GM18858 (cell line): ENCODE measurements around the gene B3GNT3.

Source experiments
- ATAC-seq: cut with Tn5 transposase; IDR thresholded peaks from one replicate; pipeline ENCODE4 v1.9.1; 2021; ENCODE audit not compliant: unreplicated experiment

The B3GNT3 gene

DNA sequence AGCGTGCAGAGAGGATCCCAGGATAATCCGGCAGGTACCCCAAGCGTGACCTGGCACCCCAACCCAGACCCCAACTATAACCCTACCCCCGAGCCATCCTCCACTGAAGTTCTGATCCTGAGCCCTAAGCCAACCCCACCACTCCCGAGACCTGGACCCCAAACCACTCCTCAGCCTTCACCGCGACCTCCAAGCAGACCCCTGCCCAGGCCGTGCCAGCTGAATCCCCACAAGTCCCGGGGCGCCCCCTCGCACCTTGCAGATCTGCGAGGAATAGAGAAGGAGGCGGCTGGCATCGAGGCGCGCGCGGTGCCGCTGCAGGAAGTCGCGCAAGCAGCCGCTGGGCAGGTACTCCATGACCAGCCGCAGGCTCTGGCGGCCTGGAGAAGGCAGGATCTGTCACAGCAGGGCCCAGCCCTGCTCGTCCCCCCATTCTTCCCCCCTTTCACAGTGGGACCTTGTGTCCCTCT lies 36.5 kb downstream of the B3GNT3 start:
- ATAC-seq: no peak

DNA sequence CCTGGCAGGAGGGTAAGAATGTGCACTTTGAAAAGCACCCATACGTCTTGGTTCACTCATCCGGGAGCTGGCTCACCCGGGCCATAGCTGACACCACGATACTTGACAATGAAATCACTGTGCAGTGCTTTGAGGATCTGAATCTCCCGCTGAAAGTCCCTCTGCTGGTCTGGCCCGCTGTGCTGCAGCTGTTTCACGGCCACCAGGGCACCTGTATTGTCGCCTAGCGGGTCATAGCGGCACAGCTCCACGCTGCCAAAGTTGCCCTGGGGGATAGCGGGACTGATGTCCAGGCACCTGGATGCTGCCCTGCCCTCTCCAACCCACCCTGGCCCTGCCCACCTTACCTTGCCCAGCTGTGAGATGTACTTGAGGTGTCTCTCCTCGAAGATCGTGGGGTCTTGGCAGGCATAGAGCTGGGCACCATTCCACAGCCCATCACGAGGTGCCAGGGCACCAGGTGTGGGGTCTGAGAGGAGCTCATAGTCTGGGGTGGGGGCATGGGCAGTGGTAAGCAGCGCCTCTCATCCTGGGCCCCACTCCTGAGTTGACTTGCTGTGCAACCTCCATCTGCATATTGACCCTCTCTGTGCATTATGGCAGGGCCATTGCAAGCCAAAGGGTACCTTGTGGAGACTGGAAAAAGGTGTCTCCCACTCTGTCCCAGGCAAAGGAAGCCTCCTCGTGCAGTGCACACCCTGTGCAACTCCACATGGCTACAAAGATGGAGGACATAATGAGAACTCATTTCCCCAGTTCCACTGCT lies 37.7 kb downstream of the B3GNT3 start:
- no peak for ATAC-seq

DNA sequence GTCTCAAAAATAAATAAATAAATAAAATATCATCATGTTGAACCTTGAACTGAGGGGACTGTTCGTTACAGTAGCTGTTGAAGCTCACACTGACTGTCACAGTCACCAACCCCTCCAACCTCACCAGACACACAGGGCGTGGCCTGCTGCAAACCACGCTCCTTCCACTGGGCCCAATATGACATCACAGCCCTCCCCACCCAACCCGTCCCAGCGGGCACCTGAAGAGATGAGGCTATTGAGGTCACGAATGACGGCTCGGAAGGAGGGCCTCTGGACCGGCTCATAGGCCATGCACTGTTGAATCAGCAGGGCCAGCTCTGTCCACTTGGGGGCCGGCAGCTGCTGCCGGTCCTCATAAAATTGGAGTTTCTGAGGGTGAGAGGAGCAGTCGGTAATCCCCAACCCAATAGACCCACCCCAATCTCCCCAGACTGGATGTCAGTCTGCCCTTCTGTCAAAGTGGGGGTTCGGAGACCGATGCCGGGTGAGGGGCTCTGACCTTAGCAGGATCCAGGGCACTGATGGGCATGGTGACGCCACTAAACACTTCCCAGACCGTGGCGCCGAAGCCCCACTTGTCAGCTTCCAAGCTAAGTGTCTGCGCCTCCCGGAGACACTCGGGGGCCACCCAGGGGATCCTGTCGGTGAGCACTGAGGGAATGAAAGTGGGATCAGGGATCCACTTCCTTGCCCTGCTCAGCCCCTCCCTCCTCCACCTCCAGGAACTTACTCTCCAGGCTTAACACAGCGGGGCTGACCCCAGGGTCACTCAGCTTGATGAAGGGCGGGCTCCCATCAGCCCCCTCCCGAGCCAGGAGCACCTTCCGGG lies 39.6 kb downstream of the B3GNT3 start:
- ATAC-seq: no peak

DNA sequence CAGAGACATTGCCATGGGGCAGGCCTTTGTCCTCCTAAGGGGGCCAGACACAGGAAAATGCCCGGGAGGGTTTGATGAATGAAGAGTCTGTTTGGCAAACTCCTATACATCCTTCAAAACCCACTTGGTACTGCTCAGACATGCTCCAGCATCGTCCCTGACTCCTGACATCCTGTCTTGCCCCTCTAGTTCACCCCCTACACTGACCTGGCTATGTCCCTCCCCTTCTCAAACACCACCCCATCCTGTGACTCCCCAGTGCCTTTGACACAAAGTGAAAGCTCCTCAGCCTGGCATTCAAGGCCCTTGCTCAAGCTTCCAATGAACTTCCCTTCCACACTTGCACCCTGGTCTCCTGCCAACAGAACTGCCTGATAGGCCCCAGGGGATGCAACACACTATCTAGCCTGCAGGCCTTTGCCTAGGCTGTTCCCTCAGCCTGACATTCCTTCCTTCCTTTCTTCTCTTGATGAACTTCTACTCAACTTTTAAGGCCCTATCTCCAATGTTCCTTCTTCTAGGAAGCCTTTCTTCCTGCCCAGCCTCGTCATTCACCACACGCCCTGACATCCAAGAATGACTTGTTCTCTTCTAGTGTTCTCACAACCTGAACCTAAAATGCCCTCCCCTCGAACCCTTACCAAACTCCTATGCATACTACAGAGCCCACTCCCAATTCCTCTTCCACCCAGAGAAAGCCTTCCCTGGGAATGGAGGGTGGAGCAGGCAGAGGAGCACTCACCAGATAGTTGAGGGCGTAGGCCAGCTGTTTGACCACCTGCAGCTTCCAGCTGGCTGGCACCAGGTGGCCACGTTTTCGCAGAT lies 40.5 kb downstream of the B3GNT3 start:
- ATAC-seq: no peak

DNA sequence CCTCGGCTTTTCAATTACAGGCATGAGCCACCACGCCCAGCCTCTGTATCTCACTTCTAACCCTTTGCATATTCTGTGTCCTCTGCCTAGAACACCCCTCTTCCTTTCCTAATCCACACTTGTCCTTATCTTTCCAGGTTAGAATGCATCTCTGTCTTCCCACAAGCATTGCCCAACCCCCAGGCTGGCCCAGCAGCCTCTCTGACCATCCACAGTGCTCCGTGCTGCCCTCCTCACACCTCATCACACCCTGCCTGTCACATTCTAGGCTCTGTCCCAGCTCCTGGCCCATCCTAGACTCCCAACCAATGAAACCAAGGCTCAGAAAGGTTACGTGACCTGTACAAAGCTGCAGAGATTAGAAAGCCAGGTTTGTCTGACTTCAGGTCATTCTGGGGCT lies 41.6 kb downstream of the B3GNT3 start:
- no peak for ATAC-seq

DNA sequence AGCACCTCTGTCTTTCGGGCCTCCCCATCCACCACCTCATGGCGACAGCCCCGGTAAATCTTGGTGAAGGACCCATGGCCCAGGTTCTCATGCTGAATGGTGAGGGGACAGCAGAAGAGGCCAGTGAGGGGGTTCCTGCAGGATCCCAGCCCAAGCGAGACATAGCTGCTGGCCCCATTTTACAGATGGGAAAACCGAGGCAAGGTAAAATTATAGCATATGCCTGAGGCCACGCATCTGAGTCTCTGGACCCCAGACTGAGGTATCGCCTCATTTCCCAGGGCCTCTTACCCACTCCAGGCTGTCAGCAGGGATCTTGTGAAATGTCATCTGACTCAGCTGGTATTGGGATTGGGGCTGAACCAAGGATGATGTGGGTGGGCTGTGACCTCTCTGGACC lies 43.0 kb downstream of the B3GNT3 start:
- no peak for ATAC-seq

DNA sequence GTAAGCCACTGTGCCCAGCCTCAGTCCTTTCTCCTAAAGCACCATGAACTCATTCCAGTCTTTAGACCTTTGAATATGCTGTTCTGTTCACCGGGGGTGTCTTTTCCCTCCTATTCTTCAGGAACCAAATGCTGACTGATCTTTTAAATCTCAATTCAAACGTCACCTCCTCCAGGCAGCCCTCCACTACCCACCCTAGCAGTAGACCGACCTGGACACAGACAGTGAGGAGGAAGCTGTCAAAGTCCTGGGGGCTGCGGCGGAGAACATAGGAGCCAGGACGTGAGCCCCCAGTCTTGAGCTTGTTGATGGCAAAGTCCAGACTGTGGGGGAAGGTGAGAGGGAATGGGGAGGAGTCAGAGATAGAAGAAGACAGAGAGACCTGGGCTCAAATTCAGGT lies 45.1 kb downstream of the B3GNT3 start:
- no peak for ATAC-seq

DNA sequence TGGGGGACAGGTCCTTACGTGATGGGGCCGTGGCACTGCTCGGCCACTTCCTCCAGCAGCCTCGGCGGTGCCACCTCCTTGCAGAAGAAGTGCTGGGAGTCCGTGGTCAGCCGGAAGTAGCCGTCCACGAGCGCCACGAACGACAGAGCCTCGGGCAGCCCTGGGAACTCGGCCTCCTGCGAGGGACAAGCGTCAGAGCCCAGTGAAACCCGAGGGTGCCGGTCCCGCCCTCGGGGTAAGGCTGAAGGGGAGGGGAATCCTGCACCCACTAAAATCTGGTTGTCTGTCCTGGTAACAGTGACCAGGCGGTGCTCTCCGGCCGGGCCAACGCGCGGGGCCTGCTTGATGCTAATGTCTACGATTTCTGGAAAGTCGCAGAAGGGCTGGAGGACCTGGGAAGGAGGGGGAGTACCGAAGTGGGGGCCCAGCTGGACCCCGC lies 46.5 kb downstream of the B3GNT3 start:
- ATAC-seq: no peak

DNA sequence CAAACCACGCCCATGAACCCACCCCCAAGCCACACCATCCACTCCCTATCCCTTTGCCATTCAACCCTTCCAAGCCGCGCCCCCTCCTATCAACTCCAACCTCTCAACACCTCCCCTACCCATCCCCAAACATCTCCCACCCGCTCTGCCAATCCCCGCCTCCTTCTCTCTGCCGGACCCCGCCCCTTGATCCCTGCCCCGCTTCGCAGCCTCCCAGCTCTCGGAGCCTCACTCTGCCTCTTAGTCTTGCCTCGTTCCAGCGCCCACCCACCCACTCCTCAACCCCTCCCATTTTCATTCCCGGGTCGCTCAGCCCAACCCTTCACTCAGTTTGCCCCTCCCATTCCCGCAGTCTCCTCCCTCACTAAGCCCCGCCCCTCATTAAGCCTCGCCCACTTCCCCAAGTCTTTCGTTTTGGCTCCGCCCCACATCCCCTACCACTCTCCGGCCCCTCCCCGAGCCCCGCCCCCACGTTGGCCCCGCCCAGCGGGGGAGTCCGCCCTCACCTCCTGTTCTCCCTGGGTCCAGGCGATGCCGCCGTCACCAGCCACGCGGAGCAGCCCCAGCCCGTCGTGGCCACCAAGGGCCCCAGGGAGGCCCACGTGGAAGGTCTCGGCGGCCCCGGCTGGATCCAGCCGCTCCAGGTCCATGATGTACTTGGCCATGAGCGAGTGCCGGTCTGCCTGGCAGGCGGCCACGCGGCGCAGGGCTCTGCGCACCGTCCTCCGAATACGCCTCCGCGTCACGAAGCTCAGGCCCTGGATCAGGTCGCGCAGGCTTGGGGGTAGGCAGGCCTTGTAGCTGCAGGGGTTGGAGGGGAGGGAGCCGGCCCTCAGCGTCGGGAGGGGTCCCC lies 47.1 kb downstream of the B3GNT3 start:
- ATAC-seq: no peak

DNA sequence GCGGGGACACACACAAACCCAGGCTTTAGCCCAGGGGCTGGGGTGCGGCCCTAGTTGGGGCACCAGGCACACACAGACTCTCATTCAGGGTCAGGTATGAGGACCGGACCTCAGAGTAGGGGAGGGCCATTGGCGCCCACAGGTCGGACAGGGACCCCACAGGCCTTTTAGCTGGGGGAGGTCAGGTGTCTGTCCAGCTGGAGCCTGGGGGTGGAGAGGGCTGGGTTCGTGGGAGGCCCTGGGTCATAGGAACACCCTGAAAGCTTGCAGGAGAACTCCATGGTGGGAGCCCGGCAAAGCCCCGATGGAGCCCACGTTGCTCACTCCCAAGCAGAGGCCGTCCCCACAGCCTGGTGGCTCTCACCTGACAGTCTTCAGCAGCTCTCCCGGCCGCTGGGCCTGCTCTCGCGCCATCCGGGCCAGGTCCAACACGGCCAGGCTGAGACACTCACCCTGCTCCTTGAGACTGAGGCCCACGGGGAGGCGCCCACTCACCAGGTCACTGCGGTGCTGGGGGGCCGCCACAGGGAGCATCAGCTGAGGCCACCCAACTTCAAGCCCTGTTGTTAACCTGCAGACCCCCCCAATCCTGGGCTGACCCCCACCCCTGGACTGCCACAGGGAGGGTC lies 47.8 kb downstream of the B3GNT3 start:
- ATAC-seq: no peak

DNA sequence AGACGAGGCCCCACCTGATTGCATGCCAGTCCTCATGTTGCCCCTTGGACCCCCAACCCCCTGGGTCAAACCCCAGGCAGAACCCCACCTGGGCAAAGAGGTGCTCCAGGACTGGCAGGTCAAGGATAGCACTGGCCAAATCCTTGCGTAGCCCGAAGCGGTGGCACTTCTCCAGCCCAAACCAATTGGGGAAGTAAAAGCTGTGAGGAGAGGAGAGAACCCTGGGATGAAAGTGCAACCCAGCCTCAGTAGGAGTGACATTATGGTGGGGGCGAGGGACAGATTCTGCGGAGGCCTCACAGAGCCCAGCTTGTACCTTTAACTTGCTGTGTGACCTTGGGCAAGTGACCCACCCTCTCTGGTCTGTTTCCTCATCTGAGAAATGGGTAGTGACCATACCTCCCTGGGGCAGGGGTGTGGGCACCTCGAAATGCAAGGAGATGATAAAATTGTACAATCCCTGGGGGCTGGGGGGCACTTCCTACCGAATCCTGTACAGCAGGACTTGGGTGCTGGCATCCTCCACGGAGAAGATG lies 48.4 kb downstream of the B3GNT3 start:
- ATAC-seq: no peak

DNA sequence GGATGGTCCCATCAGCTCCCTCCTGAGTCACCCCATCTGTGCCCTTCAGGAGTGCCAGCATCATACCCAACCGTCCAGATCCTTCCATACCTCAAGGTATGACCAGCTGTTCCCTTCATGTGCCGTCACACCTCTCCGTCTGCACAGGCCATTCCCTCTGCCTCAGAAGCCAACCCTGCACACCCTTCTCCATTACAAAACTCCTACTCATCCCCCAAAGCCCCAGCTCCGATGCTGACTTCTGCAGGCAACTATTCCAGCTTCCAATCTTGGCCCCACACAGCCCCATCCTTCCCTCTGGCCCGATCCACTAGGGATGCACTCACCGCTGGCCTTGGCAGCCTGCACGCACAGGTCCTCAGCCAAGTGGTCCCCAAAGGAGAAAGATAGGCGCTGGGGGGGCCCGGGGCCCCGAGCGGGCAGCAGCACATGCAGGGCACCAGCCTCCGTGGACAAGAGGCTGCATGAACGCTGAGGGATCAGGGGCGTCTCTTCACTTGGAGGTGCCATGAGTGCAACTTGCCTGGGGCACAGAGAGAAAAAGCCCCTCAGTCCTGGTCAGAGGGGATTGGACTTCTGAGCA lies 49.1 kb downstream of the B3GNT3 start:
- ATAC-seq: no peak

DNA sequence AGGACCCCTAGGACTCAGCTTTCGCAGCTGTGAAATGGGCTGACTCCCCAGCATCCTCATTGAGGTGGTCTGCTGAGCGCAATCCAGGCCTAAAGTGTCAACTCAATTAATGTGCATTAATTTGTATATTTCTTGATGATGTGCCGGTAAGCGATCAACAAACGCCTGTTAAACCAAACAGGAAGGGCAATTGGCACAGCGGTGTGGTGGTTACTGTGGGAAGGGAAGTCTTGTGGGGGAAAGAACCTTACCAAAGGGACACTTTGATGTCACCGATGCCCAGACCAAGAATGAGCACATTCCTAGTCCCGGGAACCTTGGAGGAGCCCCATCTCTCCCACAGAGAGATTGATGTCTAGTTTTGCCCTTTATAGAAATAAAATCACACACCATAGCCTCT lies 51.2 kb downstream of the B3GNT3 start:
- no peak for ATAC-seq

DNA sequence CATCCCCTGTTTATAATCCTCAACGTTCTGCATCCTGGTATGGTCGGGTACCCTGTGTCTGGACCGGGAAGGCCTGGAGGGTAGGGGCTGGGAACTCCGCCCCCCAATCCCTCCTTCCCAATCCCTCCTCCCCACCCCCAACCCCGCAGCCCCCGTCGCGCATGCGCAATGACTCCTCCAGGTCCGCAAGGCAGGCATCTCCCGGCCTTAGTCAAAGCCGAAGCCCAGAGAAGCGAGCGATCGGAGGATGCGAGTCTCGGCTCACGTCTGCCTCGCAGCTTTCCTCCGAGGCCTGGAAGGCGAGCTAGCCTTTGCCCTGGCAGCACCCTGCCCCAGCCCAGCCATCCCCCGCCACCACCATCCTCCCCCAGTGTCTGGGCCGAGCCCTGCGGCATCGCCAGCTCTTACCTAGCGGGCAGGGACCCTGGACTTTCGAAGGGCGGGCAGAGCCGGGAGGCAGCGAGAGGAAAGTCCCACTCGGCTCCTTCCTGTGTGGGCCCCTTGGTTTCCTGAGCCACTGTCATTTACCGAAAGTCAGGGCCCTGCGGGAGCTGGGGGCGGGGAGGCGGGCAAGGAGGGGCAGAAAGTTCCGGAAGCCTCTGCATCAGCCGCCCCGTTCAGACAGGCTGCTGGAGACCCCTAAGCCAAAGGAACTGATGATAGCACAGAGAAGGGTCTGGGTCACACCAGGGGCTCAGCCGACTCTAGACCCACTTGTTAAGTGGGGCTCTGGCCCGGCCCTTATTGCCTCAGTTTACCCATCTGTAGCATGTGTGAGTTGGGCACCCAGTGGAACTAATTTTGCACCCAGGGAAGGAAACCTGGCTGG lies 52.8 kb downstream of the B3GNT3 start, which contains the start of gene JAK3:
TSS of gene JAK3 (minus strand) at position 445 of the 829 bp plus-strand sequence. CDS start 3,565 bp downstream, outside the sequence.
- no peak for ATAC-seq

DNA sequence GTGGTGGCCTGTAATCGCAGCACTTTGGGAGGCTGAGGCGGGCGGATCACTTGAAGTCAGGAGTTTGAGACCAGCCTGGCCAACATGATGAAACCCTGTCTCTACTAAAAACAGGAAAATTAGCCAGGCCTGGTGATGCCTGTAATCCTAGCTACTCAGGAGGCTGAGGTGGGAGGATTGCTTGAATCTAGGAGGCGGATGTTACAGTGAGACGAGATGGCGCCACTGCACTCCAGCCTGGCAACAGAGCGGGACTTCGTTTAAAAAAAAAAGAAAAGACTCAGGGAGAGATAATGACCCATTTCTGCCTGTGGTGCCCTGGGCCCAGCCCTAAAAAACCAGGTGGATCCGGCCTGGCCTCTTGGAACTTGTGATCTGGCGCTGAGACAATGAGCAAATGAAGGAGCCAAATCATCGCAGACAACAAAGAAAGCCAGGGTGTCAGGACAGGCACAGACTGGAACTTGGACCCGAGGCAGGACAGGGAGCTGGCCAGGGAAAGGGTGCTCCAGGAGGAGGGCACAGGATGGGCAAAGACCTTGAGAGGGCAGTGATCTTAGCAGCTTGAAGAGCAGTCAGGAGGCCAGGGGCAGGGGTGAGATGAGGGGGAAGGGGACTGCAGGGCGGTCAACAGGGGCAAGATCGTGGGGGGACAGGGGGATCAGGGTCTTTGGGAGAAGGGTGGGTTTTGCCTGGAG lies 53.8 kb downstream of the B3GNT3 start:
- ATAC-seq: no peak

DNA sequence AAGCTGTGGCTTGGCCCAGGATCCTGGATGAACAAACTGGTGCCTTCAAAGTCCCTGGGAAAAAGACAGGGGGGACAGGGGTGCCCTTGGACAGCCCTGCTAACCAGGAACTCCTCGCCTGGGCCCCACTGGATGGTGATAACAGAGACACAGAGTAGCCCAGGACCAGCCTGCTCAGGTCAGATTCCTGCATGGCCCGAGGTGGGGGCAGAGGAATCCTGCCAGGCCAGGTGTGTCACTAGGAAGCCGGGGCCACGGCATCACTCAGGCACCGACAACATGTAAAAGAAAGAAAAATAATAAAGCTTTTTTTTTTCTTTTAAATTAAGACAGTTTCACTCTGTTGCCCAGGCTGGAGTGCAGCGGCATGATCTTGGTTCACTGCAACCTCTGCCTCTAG lies 59.1 kb downstream of the B3GNT3 start:
- no peak for ATAC-seq

DNA sequence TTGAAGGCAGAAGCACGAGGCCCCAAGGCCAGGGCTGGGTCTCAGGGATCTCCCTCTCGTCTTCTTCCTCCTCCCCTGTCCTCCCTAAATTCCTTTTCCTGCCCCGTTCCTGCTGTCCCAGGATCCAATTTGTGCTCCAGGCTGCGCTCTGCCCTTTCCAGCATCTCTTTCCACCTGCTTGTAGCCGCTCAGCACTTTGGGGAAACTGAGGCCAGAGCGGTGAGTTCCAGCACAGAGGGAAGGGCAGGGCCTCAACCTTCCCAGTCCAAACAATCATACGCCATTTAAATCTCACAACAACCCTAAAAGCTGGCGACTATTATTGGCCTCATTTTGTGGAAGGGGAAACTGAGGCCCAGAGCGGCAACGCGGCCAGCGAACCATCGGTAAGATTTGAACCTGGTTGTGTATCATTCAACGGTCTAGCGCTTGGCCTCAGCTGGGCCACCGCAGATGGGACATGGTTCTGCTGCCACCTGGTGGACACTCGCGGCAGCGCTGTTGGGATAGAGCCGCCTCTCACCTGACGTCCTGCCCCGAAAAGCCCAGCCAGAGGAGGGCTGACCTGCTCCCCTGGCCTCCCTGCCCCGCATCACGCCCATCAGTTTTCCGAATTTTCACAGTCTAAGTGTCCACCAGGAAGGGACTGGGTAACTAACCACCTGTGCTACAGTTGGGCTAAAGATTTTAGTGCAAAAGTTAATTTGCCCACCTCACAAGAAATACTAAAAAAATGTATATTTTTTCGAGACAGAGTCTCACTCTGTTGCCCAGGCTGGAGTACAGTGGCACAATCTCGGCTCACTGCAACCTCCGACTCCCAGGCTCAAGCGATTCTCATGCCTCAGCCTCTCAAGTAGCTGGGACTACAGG lies 60.6 kb downstream of the B3GNT3 start:
- ATAC-seq: no peak
